Ishikawa (cell line): ENCODE measurements around the gene C11orf87.

Experiments
- CREB1 ChIP-seq: IDR thresholded peaks from 2 replicates; pipeline ENCODE4 v1.6.1; 2012; ENCODE audit warnings: low read depth
- EGR1 ChIP-seq: IDR thresholded peaks from 2 replicates; pipeline ENCODE4 v1.6.1; 2012
- EP300 ChIP-seq: IDR thresholded peaks from 2 replicates; pipeline ENCODE4 v1.6.1; 2012; ENCODE audit warnings: borderline replicate concordance
- FOXM1 ChIP-seq: IDR thresholded peaks from 2 replicates; pipeline ENCODE4 v1.6.1; 2012; ENCODE audit warnings: low read depth, borderline replicate concordance
- MAX ChIP-seq: IDR thresholded peaks from 2 replicates; pipeline ENCODE4 v1.6.1; 2012
- NFIC ChIP-seq: IDR thresholded peaks from 2 replicates; pipeline ENCODE4 v1.6.1; 2012
- RAD21 ChIP-seq: IDR thresholded peaks from 2 replicates; pipeline ENCODE4 v1.6.1; 2012; ENCODE audit warnings: low read depth
- REST ChIP-seq: IDR thresholded peaks from 2 replicates; pipeline ENCODE4 v1.6.1; 2012; ENCODE audit warnings: low read depth, mild to moderate bottlenecking
- TAF1 ChIP-seq: IDR thresholded peaks from 2 replicates; pipeline ENCODE4 v1.6.1; 2012; ENCODE audit warnings: low read depth, mild to moderate bottlenecking
- TCF12 ChIP-seq: IDR thresholded peaks from 2 replicates; pipeline ENCODE4 v1.6.1; 2012; ENCODE audit warnings: low read depth
- USF1 ChIP-seq: IDR thresholded peaks from 2 replicates; pipeline ENCODE4 v1.6.1; 2012
- YY1 ChIP-seq: IDR thresholded peaks from 2 replicates; pipeline ENCODE4 v1.6.1; 2012; ENCODE audit warnings: low read depth
- ZBTB7A ChIP-seq: IDR thresholded peaks from 2 replicates; pipeline ENCODE4 v1.6.1; 2012; ENCODE audit warnings: low read depth

GRCh38 chr11:109423466-109424190 lies 1.6 kb downstream of the C11orf87 start:
- TF ChIP-seq EP300: no peak
- no peak for TF ChIP-seq RAD21
- no peak for TF ChIP-seq NFIC
- TF ChIP-seq ZBTB7A: no peak
- no peak for TF ChIP-seq CREB1
- no peak for TF ChIP-seq TCF12
- no peak for TF ChIP-seq TAF1
- TF ChIP-seq EGR1: no peak
- TF ChIP-seq FOXM1: no peak
- TF ChIP-seq USF1: no peak
- TF ChIP-seq REST: no peak
- TF ChIP-seq MAX: no peak
- no peak for TF ChIP-seq YY1
